ENCODE results near the gene VANGL1.

DNA sequence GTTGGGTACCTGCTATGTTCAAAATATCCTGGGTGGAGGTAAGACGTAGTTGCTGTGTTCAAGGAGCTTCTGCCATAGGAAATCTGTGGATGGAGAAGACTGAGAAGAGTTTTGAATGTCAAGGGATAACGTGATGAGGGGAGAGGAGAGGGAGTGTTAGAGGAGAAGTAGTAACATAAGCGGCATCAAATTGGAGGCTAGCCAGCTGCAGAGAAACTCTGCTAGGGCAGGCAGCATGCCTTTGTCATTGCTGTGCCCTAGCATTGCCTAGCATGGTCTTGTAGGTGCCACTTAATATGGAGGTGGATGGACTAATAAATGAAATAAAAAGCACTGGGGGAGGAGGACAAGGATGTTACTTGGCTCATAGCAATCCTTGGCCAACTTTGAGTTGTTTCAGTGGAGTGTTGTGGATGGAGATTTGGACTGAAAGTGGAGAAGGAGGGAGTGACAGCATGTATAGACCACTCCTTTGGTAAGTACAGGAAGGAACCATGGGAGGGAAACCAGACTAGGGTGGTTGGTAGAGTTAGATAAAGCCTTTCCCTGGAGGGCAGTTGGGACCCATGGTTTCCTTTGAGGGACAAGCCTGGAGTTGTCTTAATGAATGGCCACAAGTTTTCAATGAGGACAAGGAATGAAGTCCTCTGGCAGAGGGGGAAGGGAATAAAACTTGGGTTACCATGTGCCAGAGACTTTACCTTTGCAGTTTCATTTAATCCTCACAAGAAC lies 6.3 kb downstream of the VANGL1 start:
- TF ChIP-seq, protein P1, sequence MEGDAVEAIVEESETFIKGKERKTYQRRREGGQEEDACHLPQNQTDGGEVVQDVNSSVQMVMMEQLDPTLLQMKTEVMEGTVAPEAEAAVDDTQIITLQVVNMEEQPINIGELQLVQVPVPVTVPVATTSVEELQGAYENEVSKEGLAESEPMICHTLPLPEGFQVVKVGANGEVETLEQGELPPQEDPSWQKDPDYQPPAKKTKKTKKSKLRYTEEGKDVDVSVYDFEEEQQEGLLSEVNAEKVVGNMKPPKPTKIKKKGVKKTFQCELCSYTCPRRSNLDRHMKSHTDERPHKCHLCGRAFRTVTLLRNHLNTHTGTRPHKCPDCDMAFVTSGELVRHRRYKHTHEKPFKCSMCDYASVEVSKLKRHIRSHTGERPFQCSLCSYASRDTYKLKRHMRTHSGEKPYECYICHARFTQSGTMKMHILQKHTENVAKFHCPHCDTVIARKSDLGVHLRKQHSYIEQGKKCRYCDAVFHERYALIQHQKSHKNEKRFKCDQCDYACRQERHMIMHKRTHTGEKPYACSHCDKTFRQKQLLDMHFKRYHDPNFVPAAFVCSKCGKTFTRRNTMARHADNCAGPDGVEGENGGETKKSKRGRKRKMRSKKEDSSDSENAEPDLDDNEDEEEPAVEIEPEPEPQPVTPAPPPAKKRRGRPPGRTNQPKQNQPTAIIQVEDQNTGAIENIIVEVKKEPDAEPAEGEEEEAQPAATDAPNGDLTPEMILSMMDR (IDR thresholded peaks at IDR 0.05; ENCODE audit: low read length): no peak
- no peak for TF ChIP-seq EZH2 (IDR thresholded peaks at IDR 0.05; ENCODE audit: borderline replicate concordance, low read length)
